ENCODE data around the gene AOPEP.

- TF ChIP-seq POLR2A (IDR thresholded peaks at IDR 0.05) (no peak), CTCF (IDR thresholded peaks at IDR 0.05) (no peak)
Observed at GRCh38 chr9:95047452-95048224, 321.1 kb downstream of the AOPEP start.

All from upper lobe of left lung (tissue), 4 donors.